Upper lobe of left lung (tissue), 6 donors: Measurements from ENCODE around the gene TRIM71. TPM values are rescaled to one million over a fixed set of nuclear protein-coding genes. Genes with fewer than 3 reads are reported as not detected.
A peak's percentile ranks its signal among the peaks of the same experiment; 100 is the strongest.
"Not testable (repeated sequence)": the region's sequence is repeated elsewhere in the genome, so short reads cannot be mapped to it uniquely, and the experiment has no call there.

Source experiments
- ATAC-seq, 2 donors: fragments of 200-7000 bp; cut with Tn5 transposase; one replicate each; pipeline ENCODE4 v1.9.1; 2022; ENCODE audit warnings: mild to moderate bottlenecking in 2 of 2, moderate library complexity in 2 of 2; ENCODE audit not compliant: low FRiP score in 2 of 2
- DNase-seq, 2 donors: peaks; one replicate each; pipeline ENCODE4 v3.0.0-alpha.2; 2019 to 2020
- H3K27ac ChIP-seq, 4 donors: fragments of 200-600 bp; sonication (generic); one replicate each; pipeline ENCODE4 v1.5.1; 2016 to 2019
- H3K27me3 ChIP-seq, 4 donors: fragments of 200-600 bp; sonication (generic); one replicate each; pipeline ENCODE4 v1.5.1; 2017 to 2019
- H3K36me3 ChIP-seq, 4 donors: fragments of 200-600 bp; sonication (generic); one replicate each; pipeline ENCODE4 v1.5.1; 2016 to 2019
- H3K4me1 ChIP-seq, 4 donors: fragments of 200-600 bp; sonication (generic); one replicate each; pipeline ENCODE4 v1.5.1; 2018 to 2019
- H3K4me3 ChIP-seq, 4 donors: fragments of 200-600 bp; sonication (generic); one replicate each; pipeline ENCODE4 v1.5.1; 2017 to 2019; ENCODE audit warnings: mild to moderate bottlenecking in 2 of 4, moderate library complexity in 1 of 4
- H3K9me3 ChIP-seq, 4 donors: fragments of 200-600 bp; sonication (generic); one replicate each; pipeline ENCODE4 v1.5.1; 2018 to 2019
- EP300 ChIP-seq, 4 donors: sonication (generic); formaldehyde crosslinking; IDR thresholded peaks; one replicate each; pipeline ENCODE4 v1.5.1; 2017; ENCODE audit warnings: antibody characterized with exemption in 4 of 4, control low read depth in 2 of 4
- POLR2A ChIP-seq, 4 donors: fragments of 450-650 bp; IDR thresholded peaks; one replicate each; pipeline ENCODE4 v1.5.1; 2016 to 2017; ENCODE audit warnings: antibody characterized with exemption in 4 of 4, mild to moderate bottlenecking in 2 of 4
- POLR2AphosphoS5 ChIP-seq, 2 donors: sonication (generic); formaldehyde crosslinking; IDR thresholded peaks; one replicate each; pipeline ENCODE4 v1.5.1; 2017; ENCODE audit warnings: antibody characterized with exemption in 2 of 2
- WGBS, 2 donors: methylation state at CpG; one replicate each; pipeline ENCODE4 v1.1.5; 2017 to 2018; 5-methylcytosine and 5-hydroxymethylcytosine counted together
- total RNA-seq, 6 donors: library from RNA; depleted of rRNA in 4 of 6; stranded (reverse); fragments of >200 nt in 4 of 6; gene quantifications; one replicate each; pipeline versions ENCODE4 v1.1.0 to v1.2.1, GENCODE V29; 2016 to 2021
- TF ChIP-seq, protein P1 (sequence below), 6 experiments: fragments of 450-650 bp in 4 of 6; fragments of 200-600 bp in 2 of 6; sonication (generic) in 2 of 6; IDR thresholded peaks; one replicate each; pipeline ENCODE4 v1.5.1; 2016 to 2019; ENCODE audit warnings: antibody characterized with exemption in 6 of 6
- donor health status: DM: no; HTN: no; CAD: no; lungs with moderate emphysema.
- donor health status: DM: no; HTN: yes; CAD: no; lungs with severe emphysema.

TRIM71 gene
- total RNA-seq, 6 donors from 2014 or later, result 2.2 to 7.3 (median 3.8) TPM

DNA sequence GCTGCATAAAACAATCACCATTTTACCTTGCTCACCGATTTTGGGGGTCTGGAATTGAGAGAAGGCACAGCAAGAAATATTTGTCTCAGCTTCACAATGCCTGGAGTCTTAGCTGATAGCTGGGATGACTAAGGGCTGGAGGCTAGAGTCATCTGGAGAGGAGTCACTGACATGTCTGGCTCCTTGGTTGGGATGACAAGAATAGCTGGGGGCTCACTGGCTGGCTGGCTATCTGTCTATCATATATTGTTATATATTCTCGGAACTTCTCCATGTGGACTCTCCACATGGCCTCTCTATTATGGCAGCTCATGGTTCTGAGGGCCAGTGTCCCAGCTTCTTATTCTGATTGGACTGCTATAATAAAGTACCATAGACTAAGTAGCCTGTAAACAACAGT lies 20.0 kb upstream of the TRIM71 start:
- Histone ChIP-seq H3K27ac (no peak overlapping the region), H3K36me3 (no peaks in the 10 kb centered on the region), H3K27me3 (no peaks in the 10 kb centered on the region), H3K9me3 (no peaks in the 10 kb centered on the region), H3K4me3 (no peak overlapping the region), H3K4me1 (peaks cover 0 to 16% (median 0%) of the 10 kb centered on the region in 4 donors)
- TF ChIP-seq POLR2AphosphoS5 (IDR thresholded peaks at IDR 0.05) (no peak), EP300 (IDR thresholded peaks at IDR 0.05) (no peak), POLR2A (IDR thresholded peaks at IDR 0.05) (no peak)
- TF ChIP-seq, protein P1, sequence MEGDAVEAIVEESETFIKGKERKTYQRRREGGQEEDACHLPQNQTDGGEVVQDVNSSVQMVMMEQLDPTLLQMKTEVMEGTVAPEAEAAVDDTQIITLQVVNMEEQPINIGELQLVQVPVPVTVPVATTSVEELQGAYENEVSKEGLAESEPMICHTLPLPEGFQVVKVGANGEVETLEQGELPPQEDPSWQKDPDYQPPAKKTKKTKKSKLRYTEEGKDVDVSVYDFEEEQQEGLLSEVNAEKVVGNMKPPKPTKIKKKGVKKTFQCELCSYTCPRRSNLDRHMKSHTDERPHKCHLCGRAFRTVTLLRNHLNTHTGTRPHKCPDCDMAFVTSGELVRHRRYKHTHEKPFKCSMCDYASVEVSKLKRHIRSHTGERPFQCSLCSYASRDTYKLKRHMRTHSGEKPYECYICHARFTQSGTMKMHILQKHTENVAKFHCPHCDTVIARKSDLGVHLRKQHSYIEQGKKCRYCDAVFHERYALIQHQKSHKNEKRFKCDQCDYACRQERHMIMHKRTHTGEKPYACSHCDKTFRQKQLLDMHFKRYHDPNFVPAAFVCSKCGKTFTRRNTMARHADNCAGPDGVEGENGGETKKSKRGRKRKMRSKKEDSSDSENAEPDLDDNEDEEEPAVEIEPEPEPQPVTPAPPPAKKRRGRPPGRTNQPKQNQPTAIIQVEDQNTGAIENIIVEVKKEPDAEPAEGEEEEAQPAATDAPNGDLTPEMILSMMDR (IDR thresholded peaks at IDR 0.05), result no peak
- DNase-seq, result no peak
- WGBS, 2 donors, result 90 to 92% methylated on average over 1 to 2 of the region's 2 CpGs
- no peak for ATAC-seq

DNA sequence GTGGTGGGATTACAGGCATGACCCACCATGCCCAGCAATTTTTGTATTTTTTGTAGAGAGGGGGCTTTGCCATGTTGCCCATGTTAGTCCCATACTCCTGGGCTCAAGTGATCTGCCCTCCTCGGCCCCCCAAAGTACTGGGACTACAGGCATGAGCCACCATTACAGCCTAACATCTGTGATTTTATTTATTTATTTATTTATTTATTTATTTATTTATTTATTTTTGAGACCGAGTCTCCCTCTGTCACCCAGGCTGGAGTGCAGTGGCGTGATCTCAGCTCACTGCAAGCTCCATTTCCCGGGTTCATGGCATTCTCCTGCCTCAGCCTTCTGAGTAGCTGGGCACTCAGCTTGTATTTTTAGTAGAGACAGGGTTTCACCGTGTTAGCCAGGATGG lies 16.4 kb upstream of the TRIM71 start:
- H3K36me3 ChIP-seq, H3K9me3 ChIP-seq, H3K27me3 ChIP-seq, H3K4me1 ChIP-seq, H3K4me3 ChIP-seq, H3K27ac ChIP-seq, ATAC-seq, DNase-seq: not testable (repeated sequence)
- WGBS, 2 donors, result 91 to 95% methylated on average over 5 of the region's 5 CpGs

DNA sequence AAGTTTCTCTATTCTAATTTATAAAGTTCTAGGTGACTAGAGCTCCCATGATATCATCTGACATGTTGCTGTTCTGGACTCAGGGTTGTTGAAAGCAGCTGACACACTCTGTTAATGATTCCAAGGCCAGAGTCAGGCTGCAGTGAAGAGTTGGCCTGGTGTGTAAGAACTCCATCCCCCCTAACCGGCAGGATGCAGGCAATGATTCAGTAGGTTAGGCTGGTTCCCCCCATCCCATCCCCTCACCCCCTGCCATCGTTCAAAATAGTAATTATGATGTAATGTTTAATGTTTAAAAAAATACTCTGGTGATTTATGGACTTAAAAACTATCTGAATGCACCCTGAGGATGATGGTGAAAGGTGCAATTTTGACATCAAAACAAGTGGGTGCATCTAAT lies 4.6 kb upstream of the TRIM71 start:
- ATAC-seq (no peak), DNase-seq (no peak)
- no peaks in the 10 kb centered on the region for H3K9me3 ChIP-seq
- H3K36me3 ChIP-seq, result no peaks in the 10 kb centered on the region
- peaks cover 21 to 28% (median 22%) of the 10 kb centered on the region in 4 donors for H3K4me1 ChIP-seq
- peaks cover 0 to 19% (median 9%) of the 10 kb centered on the region in 4 donors for H3K27me3 ChIP-seq
- H3K4me3 ChIP-seq, result no peak overlapping the region
- WGBS, 2 donors, result 13 to 19% methylated on average over 2 of the region's 2 CpGs
- TF ChIP-seq, protein P1 (IDR thresholded peaks at IDR 0.05), result no peak
- TF ChIP-seq POLR2AphosphoS5 (IDR thresholded peaks at IDR 0.05) (no peak), EP300 (IDR thresholded peaks at IDR 0.05) (no peak), POLR2A (IDR thresholded peaks at IDR 0.05) (no peak)
- no peak overlapping the region for H3K27ac ChIP-seq

DNA sequence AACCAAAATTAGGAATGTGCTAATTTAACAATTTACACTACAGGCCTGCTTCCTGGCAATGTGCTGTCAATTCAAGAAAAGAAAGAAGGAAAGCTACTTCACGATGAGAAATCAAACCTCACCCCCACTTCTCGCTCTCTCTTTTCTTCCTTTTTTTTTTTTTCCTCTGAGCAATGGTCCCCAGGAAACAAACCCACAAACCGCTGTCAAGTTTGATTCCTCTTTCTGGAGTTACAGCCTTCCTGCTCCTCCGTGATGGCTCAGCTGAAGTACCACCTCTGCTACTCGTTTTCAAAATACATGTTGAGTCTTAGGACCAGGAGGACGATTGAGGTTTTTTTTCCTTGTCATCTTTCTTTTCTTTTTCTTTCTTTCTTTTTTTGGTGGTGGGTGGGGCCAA lies 3.4 kb upstream of the TRIM71 start:
- Histone ChIP-seq H3K36me3 (no peaks in the 10 kb centered on the region), H3K9me3 (no peaks in the 10 kb centered on the region), H3K27ac (no peak overlapping the region), H3K4me1 (peaks cover 21 to 37% (median 26%) of the 10 kb centered on the region in 4 donors), H3K27me3 (peaks cover 0 to 29% (median 13%) of the 10 kb centered on the region in 4 donors), H3K4me3 (no peak overlapping the region)
- DNase-seq, result no peak
- WGBS, 2 donors, result 67 to 68% methylated on average over 6 of the region's 6 CpGs
- no peak for ATAC-seq
- TF ChIP-seq, protein P1 (IDR thresholded peaks at IDR 0.05), result no peak
- TF ChIP-seq POLR2A (IDR thresholded peaks at IDR 0.05), result no peak
- no peak for TF ChIP-seq POLR2AphosphoS5 (IDR thresholded peaks at IDR 0.05)
- no peak for TF ChIP-seq EP300 (IDR thresholded peaks at IDR 0.05)

DNA sequence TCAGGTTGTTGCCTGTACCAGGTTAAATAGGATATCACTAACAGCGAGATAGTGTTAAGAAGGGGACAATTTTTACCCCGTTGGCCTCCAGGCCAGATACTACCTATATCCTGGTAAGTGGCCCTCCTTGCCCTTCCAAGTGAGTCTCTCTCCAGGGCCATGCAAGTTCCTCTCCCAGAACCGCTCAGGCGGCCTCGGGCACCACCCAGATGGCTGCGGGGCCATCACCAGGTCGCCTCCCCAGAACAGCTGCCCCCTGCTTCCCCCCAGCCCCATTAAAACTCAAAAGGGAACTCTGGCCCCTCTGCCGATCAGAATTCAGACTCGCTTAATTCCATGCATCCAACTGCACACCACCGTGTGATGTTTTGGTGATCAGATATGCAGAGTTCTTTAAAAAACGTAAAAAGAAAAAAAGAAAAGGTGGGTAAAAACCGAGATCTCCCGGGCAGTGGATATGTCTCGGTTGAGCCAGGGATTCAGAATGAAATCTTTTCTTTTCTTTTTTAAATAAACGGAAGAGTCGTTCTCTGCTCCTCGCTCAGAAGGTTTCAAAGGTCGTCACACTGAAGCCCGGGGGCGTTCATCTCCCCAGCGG lies 1.9 kb upstream of the TRIM71 start:
- no peak overlapping the region for H3K27ac ChIP-seq
- peaks cover 0 to 29% (median 14%) of the 10 kb centered on the region in 4 donors for H3K27me3 ChIP-seq
- no peaks in the 10 kb centered on the region for H3K9me3 ChIP-seq
- H3K4me3 ChIP-seq, result peak overlapping the region in 3 of 4 donors; percentile 47 to 65 (median 59)
- 15 to 25% methylated on average over 21 of the region's 21 CpGs for WGBS, 2 donors
- no peaks in the 10 kb centered on the region for H3K36me3 ChIP-seq
- DNase-seq (peak in 1 of 2 donors; percentile 45), ATAC-seq (no peak)
- TF ChIP-seq, protein P1 (IDR thresholded peaks at IDR 0.05), result no peak
- TF ChIP-seq POLR2A (IDR thresholded peaks at IDR 0.05), result no peak
- TF ChIP-seq POLR2AphosphoS5 (IDR thresholded peaks at IDR 0.05), result no peak
- no peak for TF ChIP-seq EP300 (IDR thresholded peaks at IDR 0.05)
- peaks cover 21 to 41% (median 26%) of the 10 kb centered on the region in 4 donors for H3K4me1 ChIP-seq
